HEK293 (cell line): Measurements from ENCODE around the gene ZSCAN25.
A peak's percentile ranks its signal among the peaks of the same experiment; 100 is the strongest.

Experiments used
- CTCF ChIA-PET: fragments of 350-600 bp; formaldehyde crosslinking; extraction: SDS; loops from one replicate; lab custom pipeline; 2021; ENCODE audit warnings: antibody characterized with exemption; lab: Yijun Ruan, JAX
- POLR2A ChIA-PET: fragments of 300-600 bp; formaldehyde crosslinking; extraction: SDS; loops from one replicate; lab custom pipeline; 2020; ENCODE audit warnings: antibody characterized with exemption, inconsistent platforms; lab: Yijun Ruan, JAX
- H3K27ac ChIP-seq: fragments of 200-500 bp; sonication (Bioruptor generic); 2 replicates; pipeline ENCODE4 v1.5.1; 2014; ENCODE audit warnings: low read depth, low read length, control low read depth, inconsistent platforms; ENCODE audit errors: extremely low read depth
- H3K36me3 ChIP-seq, 2 experiments: fragments of 200-500 bp in 1 of 2; sonication (Bioruptor generic) in 1 of 2; 1 replicate in 1 of 2; 2 replicates in 1 of 2; pipeline ENCODE4 v1.5.1; 2014 to 2017; ENCODE audit warnings: inconsistent platforms in 2 of 2, low read length in 2 of 2; ENCODE audit not compliant: control insufficient read depth in 2 of 2, insufficient read depth in 1 of 2
- H3K4me1 ChIP-seq: fragments of 200-500 bp; sonication (Bioruptor generic); 2 replicates; pipeline ENCODE4 v1.5.1; 2014; ENCODE audit warnings: mild to moderate bottlenecking, low read length, inconsistent platforms; ENCODE audit not compliant: control insufficient read depth, insufficient read depth
- H3K4me3 ChIP-seq: 2 replicates; pipeline ENCODE4 v1.5.1; 2011; ENCODE audit warnings: low read depth, mild to moderate bottlenecking, control low read depth, low read length, moderate library complexity
- H3K9me3 ChIP-seq: fragments of 200-500 bp; sonication (Bioruptor generic); 2 replicates; pipeline ENCODE4 v1.5.1; 2014; ENCODE audit warnings: low read depth, low read length, inconsistent platforms; ENCODE audit not compliant: control insufficient read depth, insufficient read depth
- BCL11A ChIP-seq: fragments of 450-650 bp; formaldehyde crosslinking; IDR thresholded peaks from 2 replicates; pipeline ENCODE4 v1.5.1; 2016; ENCODE audit warnings: low read depth, missing biosample characterization, missing genetic modification characterization
- GLIS1 ChIP-seq: fragments of 450-650 bp; formaldehyde crosslinking; IDR thresholded peaks from 2 replicates; pipeline ENCODE4 v1.5.1; 2016; ENCODE audit warnings: missing biosample characterization, missing genetic modification characterization
- IKZF3 ChIP-seq: fragments of 450-650 bp; IDR thresholded peaks from 2 replicates; pipeline ENCODE4 v1.5.0; 2018; ENCODE audit warnings: missing biosample characterization, mild to moderate bottlenecking, missing genetic modification characterization, moderate library complexity
- KLF10 ChIP-seq: fragments of 450-650 bp; IDR thresholded peaks from 2 replicates; pipeline ENCODE4 v1.5.1; 2018; ENCODE audit warnings: missing biosample characterization, mild to moderate bottlenecking, missing genetic modification characterization
- KLF8 ChIP-seq: fragments of 450-650 bp; formaldehyde crosslinking; IDR thresholded peaks from 2 replicates; pipeline ENCODE4 v1.5.1; 2016; ENCODE audit warnings: missing biosample characterization, missing genetic modification characterization
- MZF1 ChIP-seq: fragments of 450-650 bp; formaldehyde crosslinking; IDR thresholded peaks from 2 replicates; pipeline ENCODE4 v1.5.1; 2017; ENCODE audit warnings: missing biosample characterization, missing genetic modification characterization, borderline replicate concordance
- SP2 ChIP-seq: fragments of 450-650 bp; formaldehyde crosslinking; IDR thresholded peaks from 2 replicates; pipeline ENCODE4 v1.5.1; 2016; ENCODE audit warnings: missing biosample characterization, missing genetic modification characterization
- TRIM28 ChIP-seq: IDR thresholded peaks from 2 replicates; pipeline ENCODE4 v1.6.1; 2011; ENCODE audit warnings: low read length, control low read depth, borderline replicate concordance
- YY1 ChIP-seq: fragments of 450-650 bp; formaldehyde crosslinking; IDR thresholded peaks from 2 replicates; pipeline ENCODE4 v1.5.1; 2018; ENCODE audit warnings: missing biosample characterization, missing genetic modification characterization
- ZBTB17 ChIP-seq: fragments of 450-650 bp; formaldehyde crosslinking; IDR thresholded peaks from 2 replicates; pipeline ENCODE4 v1.5.1; 2016; ENCODE audit warnings: missing biosample characterization, missing genetic modification characterization
- ZEB2 ChIP-seq: fragments of 450-650 bp; formaldehyde crosslinking; IDR thresholded peaks from 2 replicates; pipeline ENCODE4 v1.5.1; 2016; ENCODE audit warnings: missing biosample characterization, missing genetic modification characterization
- ZFP3 ChIP-seq: fragments of 450-650 bp; formaldehyde crosslinking; IDR thresholded peaks from 2 replicates; pipeline ENCODE4 v1.5.1; 2016; ENCODE audit warnings: low read depth, missing biosample characterization, missing genetic modification characterization
- ZFP69B ChIP-seq: fragments of 450-650 bp; formaldehyde crosslinking; IDR thresholded peaks from 2 replicates; pipeline ENCODE4 v1.5.1; 2016; ENCODE audit warnings: missing biosample characterization, missing genetic modification characterization
- ZNF341 ChIP-seq: fragments of 450-650 bp; formaldehyde crosslinking; IDR thresholded peaks from 2 replicates; pipeline ENCODE4; 2016; ENCODE audit warnings: low read depth, missing biosample characterization, missing genetic modification characterization
- ZNF530 ChIP-seq: fragments of 450-650 bp; formaldehyde crosslinking; IDR thresholded peaks from 2 replicates; pipeline ENCODE4 v1.5.1; 2016; ENCODE audit warnings: low read depth, missing biosample characterization, missing genetic modification characterization
- ZNF76 ChIP-seq: fragments of 450-650 bp; formaldehyde crosslinking; IDR thresholded peaks from 2 replicates; pipeline ENCODE4; 2016; ENCODE audit warnings: low read depth, missing biosample characterization, missing genetic modification characterization, borderline replicate concordance
- ZNF768 ChIP-seq: fragments of 450-650 bp; formaldehyde crosslinking; IDR thresholded peaks from 2 replicates; pipeline ENCODE4 v1.5.1; 2018; ENCODE audit warnings: missing biosample characterization, mild to moderate bottlenecking, missing genetic modification characterization

The ZSCAN25 gene

GRCh38 chr7:99679032-99679399, 62.3 kb downstream of the ZSCAN25 start (continued):
- TF ChIP-seq YY1 (tag by site-specific recombination) (no peak), ZNF341 (tag by site-specific recombination) (peak; percentile 88), ZNF530 (tag by site-specific recombination) (no peak), GLIS1 (tag by site-specific recombination) (peak; percentile 68), ZFP69B (tag by site-specific recombination) (0 out of 2 replicates have a peak, but pooled peaks have one; percentile 12)

GRCh38 chr7:99679400-99680191, 62.9 kb downstream of the ZSCAN25 start, which contains the start of gene CYP3A5:
Gene CYP3A5 (minus strand): TSS chr7:99679996. CDS start chr7:99679896, 100 bp downstream.
- ChIA-PET CTCF (no interaction called here), POLR2A (interaction anchor here (0.6 kb wide), 1 partner anchor 345 kb away, joined by 3 read pairs; no protein-coding TSS in a partner anchor)
- TF ChIP-seq IKZF3 (tag by site-specific recombination) (peak; percentile 71), ZNF768 (tag by site-specific recombination) (0 out of 2 replicates have a peak, but pooled peaks have one; percentile 54), ZEB2 (tag by site-specific recombination) (no peak), KLF10 (tag by site-specific recombination) (peak; percentile 74; the same call in 1 of the 2 replicates), ZNF76 (tag by site-specific recombination) (peak; percentile 64; the same call in 1 of the 2 replicates), MZF1 (tag by site-specific recombination) (no peak; the same call in 1 of the 2 replicates), SP2 (tag by site-specific recombination) (0 out of 2 replicates have a peak, but pooled peaks have one; percentile 30), KLF8 (0 out of 2 replicates have a peak, but pooled peaks have one; percentile 14), ZBTB17 (tag by site-specific recombination) (peak; percentile 52; the same call in 1 of the 2 replicates), ZFP3 (tag by site-specific recombination) (no peak), TRIM28 (0 out of 2 replicates have a peak, but pooled peaks have one; percentile 32), BCL11A (tag by site-specific recombination) (0 out of 2 replicates have a peak, but pooled peaks have one; percentile 19)
- no peaks in the 10 kb centered on the region for H3K9me3 ChIP-seq
- peaks cover 5% of the 10 kb centered on the region for H3K4me1 ChIP-seq
- no peak within 1 kb of the TSS for H3K4me3 ChIP-seq
- peaks cover 0 to 10% of the 10 kb centered on the region in 2 experiments; a peak in 1 of 3 replicates for H3K36me3 ChIP-seq
- H3K27ac ChIP-seq = no peak within 1 kb of the TSS
